ENCODE data around the gene LRRC74B.

GRCh38 chr22:21026783-21027692, 18.7 kb upstream of the LRRC74B start:
- TF ChIP-seq, protein P1, sequence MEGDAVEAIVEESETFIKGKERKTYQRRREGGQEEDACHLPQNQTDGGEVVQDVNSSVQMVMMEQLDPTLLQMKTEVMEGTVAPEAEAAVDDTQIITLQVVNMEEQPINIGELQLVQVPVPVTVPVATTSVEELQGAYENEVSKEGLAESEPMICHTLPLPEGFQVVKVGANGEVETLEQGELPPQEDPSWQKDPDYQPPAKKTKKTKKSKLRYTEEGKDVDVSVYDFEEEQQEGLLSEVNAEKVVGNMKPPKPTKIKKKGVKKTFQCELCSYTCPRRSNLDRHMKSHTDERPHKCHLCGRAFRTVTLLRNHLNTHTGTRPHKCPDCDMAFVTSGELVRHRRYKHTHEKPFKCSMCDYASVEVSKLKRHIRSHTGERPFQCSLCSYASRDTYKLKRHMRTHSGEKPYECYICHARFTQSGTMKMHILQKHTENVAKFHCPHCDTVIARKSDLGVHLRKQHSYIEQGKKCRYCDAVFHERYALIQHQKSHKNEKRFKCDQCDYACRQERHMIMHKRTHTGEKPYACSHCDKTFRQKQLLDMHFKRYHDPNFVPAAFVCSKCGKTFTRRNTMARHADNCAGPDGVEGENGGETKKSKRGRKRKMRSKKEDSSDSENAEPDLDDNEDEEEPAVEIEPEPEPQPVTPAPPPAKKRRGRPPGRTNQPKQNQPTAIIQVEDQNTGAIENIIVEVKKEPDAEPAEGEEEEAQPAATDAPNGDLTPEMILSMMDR (IDR thresholded peaks at IDR 0.05; ENCODE audit: low read length), result no peak
- TF ChIP-seq EZH2 (IDR thresholded peaks at IDR 0.05; ENCODE audit: borderline replicate concordance, low read length), result no peak
